PC-9 (cell line): ENCODE results near the gene PNCK. TPM values are rescaled to one million over a fixed set of nuclear protein-coding genes. Genes with fewer than 3 reads are reported as not detected.

ENCODE experiments used
- BruUV-seq: library from RNA; stranded (reverse); fragments of 400-500 nt; replicated peaks from 2 replicates; lab custom pipeline; 2021; lab: Mats Ljungman, UMichigan
- CTCF ChIA-PET: fragments of 300-600 bp; sonication (Branson Sonifier 250); formaldehyde crosslinking; loops from one replicate; lab custom pipeline; 2022; ENCODE audit warnings: antibody characterized with exemption; lab: Charles Lee
- POLR2A ChIA-PET: fragments of 300-600 bp; sonication (Branson Sonifier 250); formaldehyde crosslinking; loops from one replicate; lab custom pipeline; 2022; ENCODE audit warnings: antibody characterized with exemption; ENCODE audit not compliant: unreplicated experiment; lab: Charles Lee
- DNase-seq, 2 experiments: peaks; one replicate each; pipeline versions ENCODE4 v3.0.0 to v3.0.0-alpha.2; 2015 to 2022; ENCODE audit warnings: mixed read lengths in 1 of 2
- H2AFZ ChIP-seq: fragments of 200-600 bp; sonication (generic); 2 replicates; pipeline ENCODE4 v1.8.1; 2017; ENCODE audit warnings: antibody characterized with exemption
- H3F3A ChIP-seq: fragments of 200-600 bp; sonication (generic); 2 replicates; pipeline ENCODE4 v1.8.1; 2017; ENCODE audit warnings: antibody characterized with exemption, mild to moderate bottlenecking, low read depth; ENCODE audit not compliant: insufficient read depth
- H3K27ac ChIP-seq: fragments of 200-600 bp; sonication (generic); 2 replicates; pipeline ENCODE4 v1.6.1; 2016; ENCODE audit warnings: mixed run types
- H3K27me3 ChIP-seq: fragments of 200-600 bp; sonication (generic); 2 replicates; pipeline ENCODE4 v1.6.1; 2016; ENCODE audit warnings: low read depth, mixed run types; ENCODE audit not compliant: insufficient read depth
- H3K36me3 ChIP-seq: fragments of 200-600 bp; sonication (generic); 2 replicates; pipeline ENCODE4 v1.6.1; 2016; ENCODE audit warnings: low read depth, mixed run types
- H3K4me1 ChIP-seq: fragments of 200-600 bp; sonication (generic); replicated peaks from 2 replicates; pipeline ENCODE4 v1.6.1; 2016; ENCODE audit warnings: mixed run types; ENCODE audit not compliant: insufficient read depth
- H3K4me2 ChIP-seq: fragments of 200-600 bp; sonication (generic); 2 replicates; pipeline ENCODE4 v1.6.1; 2017; ENCODE audit warnings: mixed run types
- H3K4me3 ChIP-seq: fragments of 200-600 bp; sonication (generic); 2 replicates; pipeline ENCODE4 v1.6.1; 2016; ENCODE audit warnings: mixed run types
- H3K79me2 ChIP-seq: fragments of 200-600 bp; sonication (generic); 2 replicates; pipeline ENCODE4 v1.6.1; 2017; ENCODE audit warnings: low read depth, mixed run types
- H3K9me2 ChIP-seq: fragments of 200-600 bp; sonication (generic); 2 replicates; pipeline ENCODE4 v1.8.1; 2017; ENCODE audit warnings: mild to moderate bottlenecking; ENCODE audit not compliant: insufficient read depth
- H3K9me3 ChIP-seq: fragments of 200-600 bp; sonication (generic); 2 replicates; pipeline ENCODE4 v1.8.1; 2016; ENCODE audit warnings: low read depth; ENCODE audit not compliant: insufficient read depth
- H4K20me1 ChIP-seq: fragments of 200-600 bp; sonication (generic); 2 replicates; pipeline ENCODE4 v1.8.1; 2017; ENCODE audit not compliant: insufficient read depth
- EZH2 ChIP-seq: fragments of 200-600 bp; sonication (generic); IDR thresholded peaks from 2 replicates; pipeline ENCODE4 v1.8.0; 2017; ENCODE audit warnings: antibody characterized with exemption, low read depth
- intact Hi-C: fragments of 100-400 bp; cut with micrococcal nuclease; formaldehyde crosslinking; loops from one replicate; pipeline ENCODE4 v1.10.0; 2022; ENCODE audit not compliant: unreplicated experiment
- total RNA-seq: library from RNA; stranded (reverse); gene quantifications from 2 replicates; pipeline ENCODE4 v1.2.3, GENCODE V29; 2021
- TF ChIP-seq, protein P1 (sequence below): fragments of 200-600 bp; sonication (generic); conservative IDR thresholded peaks from 2 replicates; pipeline ENCODE4 v1.6.1; 2017; ENCODE audit warnings: mixed run types, antibody characterized with exemption, mild to moderate bottlenecking, moderate library complexity

The PNCK gene
- total RNA-seq, 1 experiment from 2014 or later, result 1.0 TPM

DNA sequence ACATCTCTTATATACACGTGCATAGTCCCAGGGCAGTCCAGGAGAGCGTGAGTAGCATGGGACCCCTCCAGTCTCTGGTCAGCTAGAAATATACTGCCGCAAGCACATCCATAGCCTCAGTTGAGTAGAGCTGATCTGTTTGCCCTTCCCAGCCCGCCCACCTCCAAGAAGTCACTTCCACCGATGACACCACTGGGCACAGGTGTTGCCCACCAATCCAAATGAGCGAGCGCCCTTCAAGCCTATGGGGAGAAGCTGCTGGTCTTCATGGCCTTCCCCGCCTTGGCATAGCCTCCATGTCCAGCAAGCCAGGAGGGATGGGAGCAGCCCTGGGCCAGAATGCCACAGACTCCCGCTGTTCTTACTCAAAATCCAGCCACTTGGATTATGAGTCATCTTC, 16.5 kb downstream of the PNCK start:
- Histone ChIP-seq H3K79me2 (no peaks in the 10 kb centered on the region), H3K4me3 (no peak overlapping the region), H3K4me2 (no peak overlapping the region), H4K20me1 (no peaks in the 10 kb centered on the region), H3K27me3 (0 out of 2 replicates have a peak, but pooled peaks cover 4% of the 10 kb centered on the region), H3K9me2 (no peaks in the 10 kb centered on the region), H3K36me3 (no peaks in the 10 kb centered on the region), H3K4me1 (no peaks in the 10 kb centered on the region), H3K9me3 (no peaks in the 10 kb centered on the region), H3F3A (no peaks in the 10 kb centered on the region), H3K27ac (no peak overlapping the region), H2AFZ (no peak overlapping the region)
- ChIA-PET POLR2A (no interaction called here), CTCF (interaction anchor here (0.6 to 1.2 kb wide), 2 partner anchors 10 to 30 kb away, joined by 3 to 4 read pairs; partner anchors contain the start of gene SLC6A8)
- DNase-seq, result no peak
- no peak for TF ChIP-seq EZH2
- intact Hi-C loops, result no loop called here
- no TSS peak for BruUV-seq

DNA sequence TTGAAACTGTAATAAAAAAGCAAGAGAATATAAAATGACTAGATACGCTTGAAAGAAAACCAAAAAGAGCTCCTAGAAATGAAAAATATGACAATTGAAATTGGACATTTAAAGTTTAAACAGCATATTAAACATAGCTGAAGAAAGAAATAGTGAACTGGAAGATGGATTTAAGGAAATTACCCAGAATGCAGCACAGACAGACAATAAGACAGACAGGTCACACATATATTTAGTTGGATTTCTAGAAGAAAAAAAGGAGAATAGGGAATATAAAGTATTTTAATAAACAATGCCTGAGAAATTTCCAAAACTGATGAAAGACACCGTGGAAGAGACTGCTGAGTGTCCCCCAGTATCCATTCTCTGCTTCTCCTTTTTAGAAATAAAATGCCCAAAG, 20.1 kb downstream of the PNCK start:
- Histone ChIP-seq H3K4me3 (no peak overlapping the region), H3K9me3 (no peaks in the 10 kb centered on the region), H3K79me2 (no peaks in the 10 kb centered on the region), H2AFZ (no peak overlapping the region), H3K9me2 (no peaks in the 10 kb centered on the region), H3F3A (no peaks in the 10 kb centered on the region), H3K27me3 (no peaks in the 10 kb centered on the region), H3K27ac (no peak overlapping the region), H3K4me1 (no peaks in the 10 kb centered on the region), H3K4me2 (no peak overlapping the region), H3K36me3 (no peaks in the 10 kb centered on the region), H4K20me1 (no peaks in the 10 kb centered on the region)
- intact Hi-C loops, result no loop called here
- BruUV-seq, result no TSS peak
- TF ChIP-seq, protein P1, sequence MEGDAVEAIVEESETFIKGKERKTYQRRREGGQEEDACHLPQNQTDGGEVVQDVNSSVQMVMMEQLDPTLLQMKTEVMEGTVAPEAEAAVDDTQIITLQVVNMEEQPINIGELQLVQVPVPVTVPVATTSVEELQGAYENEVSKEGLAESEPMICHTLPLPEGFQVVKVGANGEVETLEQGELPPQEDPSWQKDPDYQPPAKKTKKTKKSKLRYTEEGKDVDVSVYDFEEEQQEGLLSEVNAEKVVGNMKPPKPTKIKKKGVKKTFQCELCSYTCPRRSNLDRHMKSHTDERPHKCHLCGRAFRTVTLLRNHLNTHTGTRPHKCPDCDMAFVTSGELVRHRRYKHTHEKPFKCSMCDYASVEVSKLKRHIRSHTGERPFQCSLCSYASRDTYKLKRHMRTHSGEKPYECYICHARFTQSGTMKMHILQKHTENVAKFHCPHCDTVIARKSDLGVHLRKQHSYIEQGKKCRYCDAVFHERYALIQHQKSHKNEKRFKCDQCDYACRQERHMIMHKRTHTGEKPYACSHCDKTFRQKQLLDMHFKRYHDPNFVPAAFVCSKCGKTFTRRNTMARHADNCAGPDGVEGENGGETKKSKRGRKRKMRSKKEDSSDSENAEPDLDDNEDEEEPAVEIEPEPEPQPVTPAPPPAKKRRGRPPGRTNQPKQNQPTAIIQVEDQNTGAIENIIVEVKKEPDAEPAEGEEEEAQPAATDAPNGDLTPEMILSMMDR, result no peak
- no peak for TF ChIP-seq EZH2
- CTCF ChIA-PET, result interaction anchor here (0.6 kb wide), 1 partner anchor 16 kb away, joined by 5 read pairs; no protein-coding TSS in a partner anchor
- POLR2A ChIA-PET, result interaction anchor here (0.6 kb wide), 1 partner anchor 13 kb away, joined by 5 read pairs; no protein-coding TSS in a partner anchor
- DNase-seq, result no peak

DNA sequence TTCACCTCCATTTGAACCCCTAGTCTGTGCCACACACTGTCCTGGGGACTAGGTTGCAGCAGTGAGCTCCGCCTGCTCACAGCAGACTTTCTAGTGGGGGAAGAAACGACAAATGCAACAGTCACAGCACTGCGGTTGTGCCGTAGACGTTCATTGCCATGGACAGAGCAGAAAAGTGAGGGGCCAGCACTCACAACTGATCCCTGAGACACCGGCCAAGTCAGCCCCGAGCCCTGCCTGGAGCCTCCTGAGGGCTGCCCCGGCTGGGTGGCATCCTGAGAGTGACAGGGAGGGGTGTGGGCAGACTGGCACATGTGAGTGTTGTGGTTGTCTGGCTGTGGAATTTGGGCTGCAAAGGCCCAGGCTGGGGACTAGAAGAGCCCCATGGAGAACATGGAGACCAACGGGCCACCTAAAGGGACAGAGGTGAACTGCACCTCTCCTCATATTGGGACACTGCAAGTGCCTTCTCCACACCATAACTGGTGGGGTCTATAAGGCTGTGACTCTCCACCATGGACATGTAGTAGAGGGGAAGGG, 22.0 kb downstream of the PNCK start:
- H4K20me1 ChIP-seq, result no peaks in the 10 kb centered on the region
- H3K27ac ChIP-seq, result no peak overlapping the region
- H3F3A ChIP-seq, result no peaks in the 10 kb centered on the region
- POLR2A ChIA-PET, result no interaction called here
- no peaks in the 10 kb centered on the region for H3K9me2 ChIP-seq
- no peak for DNase-seq
- TF ChIP-seq, protein P1, result peak; percentile 59
- no peak for TF ChIP-seq EZH2
- no peaks in the 10 kb centered on the region for H3K27me3 ChIP-seq
- H3K79me2 ChIP-seq, result no peaks in the 10 kb centered on the region
- H3K36me3 ChIP-seq, result no peaks in the 10 kb centered on the region
- intact Hi-C loops, result no loop called here
- no TSS peak for BruUV-seq
- H3K4me2 ChIP-seq, result no peak overlapping the region
- H3K4me3 ChIP-seq, result no peak overlapping the region
- CTCF ChIA-PET, result interaction anchor here (0.6 to 1.1 kb wide), 3 partner anchors 9 to 97 kb away, joined by 3 to 7 read pairs (median 3); no protein-coding TSS in a partner anchor
- no peak overlapping the region for H2AFZ ChIP-seq
- no peaks in the 10 kb centered on the region for H3K4me1 ChIP-seq
- no peaks in the 10 kb centered on the region for H3K9me3 ChIP-seq
